Measurements from ENCODE around the gene ACAN. TPM values are rescaled to one million over a fixed set of nuclear protein-coding genes. Genes with fewer than 3 reads are reported as not detected.

ACAN gene
- total and polyA plus RNA-seq, 3 experiments from 2014 or later, result not detected

- no peak for DNase-seq
- Mint-ChIP-seq H3K36me3 (no peaks in the 10 kb centered on the region), H3K9me3 (no peaks in the 10 kb centered on the region), H3K27ac (no peak overlapping the region), H3K4me1 (peaks cover 3 to 8% (median 5%) of the 10 kb centered on the region in 3 donors), H3K4me3 (no peak overlapping the region), H3K27me3 (peaks cover 0 to 9% of the 10 kb centered on the region in 2 donors)
- ChIA-PET CTCF (no interaction called here), POLR2A (no interaction called here)
- no peaks in the 10 kb centered on the region for H3K27me3 ChIP-seq (ENCODE audit: insufficient read depth, low read length, poor library complexity, severe bottlenecking)
- H3K27ac ChIP-seq (ENCODE audit: low read depth, low read length), result no peak overlapping the region
- H3K9me3 ChIP-seq (ENCODE audit: low read length), result no peaks in the 10 kb centered on the region
- no peaks in the 10 kb centered on the region for H3K36me3 ChIP-seq (ENCODE audit: insufficient read depth, low read length)
- H3K4me3 ChIP-seq (ENCODE audit: low read length), result no peak overlapping the region
- no peaks in the 10 kb centered on the region for H3K4me1 ChIP-seq (ENCODE audit: insufficient read depth, low read length)
Measured at GRCh38 chr15:88838667-88839066, 35.4 kb downstream of the ACAN start.

- Mint-ChIP-seq H3K27me3 (peaks cover 0 to 9% of the 10 kb centered on the region in 2 donors), H3K4me1 (peaks cover 3 to 7% (median 4%) of the 10 kb centered on the region in 3 donors), H3K9me3 (no peaks in the 10 kb centered on the region), H3K4me3 (no peak overlapping the region), H3K36me3 (no peaks in the 10 kb centered on the region), H3K27ac (no peak overlapping the region)
- Histone ChIP-seq H3K36me3 (ENCODE audit: insufficient read depth, low read length) (no peaks in the 10 kb centered on the region), H3K4me3 (ENCODE audit: low read length) (no peak overlapping the region), H3K27me3 (ENCODE audit: insufficient read depth, low read length, poor library complexity, severe bottlenecking) (no peaks in the 10 kb centered on the region), H3K27ac (ENCODE audit: low read depth, low read length) (no peak overlapping the region), H3K9me3 (ENCODE audit: low read length) (no peaks in the 10 kb centered on the region), H3K4me1 (ENCODE audit: insufficient read depth, low read length) (no peaks in the 10 kb centered on the region)
- POLR2A ChIA-PET, result no interaction called here
- DNase-seq, result no peak
- CTCF ChIA-PET, result no interaction called here
Measured at GRCh38 chr15:88839146-88839545, 35.9 kb downstream of the ACAN start.

- Histone ChIP-seq H3K27me3 (ENCODE audit: insufficient read depth, low read length, poor library complexity, severe bottlenecking) (no peaks in the 10 kb centered on the region), H3K9me3 (ENCODE audit: low read length) (no peaks in the 10 kb centered on the region), H3K4me1 (ENCODE audit: insufficient read depth, low read length) (no peaks in the 10 kb centered on the region), H3K36me3 (ENCODE audit: insufficient read depth, low read length) (no peaks in the 10 kb centered on the region), H3K4me3 (ENCODE audit: low read length) (no peak overlapping the region), H3K27ac (ENCODE audit: low read depth, low read length) (no peak overlapping the region)
- H3K36me3 Mint-ChIP-seq, result no peaks in the 10 kb centered on the region
- ChIA-PET POLR2A (no interaction called here), CTCF (no interaction called here)
- peaks cover 0 to under 1% (median 0%) of the 10 kb centered on the region in 3 donors for H3K4me1 Mint-ChIP-seq
- H3K4me3 Mint-ChIP-seq, result no peak overlapping the region
- H3K27ac Mint-ChIP-seq, result no peak overlapping the region
- H3K9me3 Mint-ChIP-seq, result no peaks in the 10 kb centered on the region
- no peak for DNase-seq
- H3K27me3 Mint-ChIP-seq, result peaks cover 2 to 9% of the 10 kb centered on the region in 2 donors
Measured at GRCh38 chr15:88839961-88840360, 36.7 kb downstream of the ACAN start.

- H3K27ac Mint-ChIP-seq, result no peak overlapping the region
- DNase-seq, result no peak
- no peak overlapping the region for H3K4me3 Mint-ChIP-seq
- H3K9me3 Mint-ChIP-seq, result no peaks in the 10 kb centered on the region
- H3K4me3 ChIP-seq (ENCODE audit: low read length), result no peak overlapping the region
- H3K27me3 Mint-ChIP-seq, result peaks cover 2 to 9% of the 10 kb centered on the region in 2 donors
- H3K27me3 ChIP-seq (ENCODE audit: insufficient read depth, low read length, poor library complexity, severe bottlenecking), result no peaks in the 10 kb centered on the region
- H3K36me3 Mint-ChIP-seq, result no peaks in the 10 kb centered on the region
- ChIA-PET POLR2A (no interaction called here), CTCF (no interaction called here)
- no peaks in the 10 kb centered on the region for H3K4me1 Mint-ChIP-seq
- H3K9me3 ChIP-seq (ENCODE audit: low read length), result no peaks in the 10 kb centered on the region
- no peaks in the 10 kb centered on the region for H3K36me3 ChIP-seq (ENCODE audit: insufficient read depth, low read length)
- no peak overlapping the region for H3K27ac ChIP-seq (ENCODE audit: low read depth, low read length)
- no peaks in the 10 kb centered on the region for H3K4me1 ChIP-seq (ENCODE audit: insufficient read depth, low read length)
Measured at GRCh38 chr15:88841236-88841635, 38.0 kb downstream of the ACAN start.

GRCh38 chr15:88842156-88842555 lies 38.9 kb downstream of the ACAN start:
- no peaks in the 10 kb centered on the region for H3K9me3 Mint-ChIP-seq
- H3K4me3 Mint-ChIP-seq, result no peak overlapping the region
- Histone ChIP-seq H3K36me3 (ENCODE audit: insufficient read depth, low read length) (no peaks in the 10 kb centered on the region), H3K4me1 (ENCODE audit: insufficient read depth, low read length) (no peaks in the 10 kb centered on the region), H3K27me3 (ENCODE audit: insufficient read depth, low read length, poor library complexity, severe bottlenecking) (no peaks in the 10 kb centered on the region), H3K9me3 (ENCODE audit: low read length) (no peaks in the 10 kb centered on the region), H3K4me3 (ENCODE audit: low read length) (no peak overlapping the region), H3K27ac (ENCODE audit: low read depth, low read length) (no peak overlapping the region)
- H3K4me1 Mint-ChIP-seq, result no peaks in the 10 kb centered on the region
- no peak overlapping the region for H3K27ac Mint-ChIP-seq
- POLR2A ChIA-PET, result no interaction called here
- DNase-seq, result no peak
- H3K27me3 Mint-ChIP-seq, result peaks cover 2 to 9% of the 10 kb centered on the region in 2 donors
- no peaks in the 10 kb centered on the region for H3K36me3 Mint-ChIP-seq
- CTCF ChIA-PET, result no interaction called here

GRCh38 chr15:88843334-88843733 lies 40.1 kb downstream of the ACAN start:
- H3K36me3 ChIP-seq (ENCODE audit: insufficient read depth, low read length), result no peaks in the 10 kb centered on the region
- CTCF ChIA-PET, result no interaction called here
- no peaks in the 10 kb centered on the region for H3K27me3 ChIP-seq (ENCODE audit: insufficient read depth, low read length, poor library complexity, severe bottlenecking)
- no peaks in the 10 kb centered on the region for H3K4me1 ChIP-seq (ENCODE audit: insufficient read depth, low read length)
- Mint-ChIP-seq H3K36me3 (no peaks in the 10 kb centered on the region), H3K4me1 (no peaks in the 10 kb centered on the region), H3K27ac (no peak overlapping the region), H3K27me3 (peaks cover 4 to 14% of the 10 kb centered on the region in 2 donors), H3K4me3 (no peak overlapping the region), H3K9me3 (no peaks in the 10 kb centered on the region)
- no peak for DNase-seq
- H3K9me3 ChIP-seq (ENCODE audit: low read length), result no peaks in the 10 kb centered on the region
- no peak overlapping the region for H3K27ac ChIP-seq (ENCODE audit: low read depth, low read length)
- no peak overlapping the region for H3K4me3 ChIP-seq (ENCODE audit: low read length)
- POLR2A ChIA-PET, result no interaction called here

- H3K9me3 ChIP-seq (ENCODE audit: low read length), result no peaks in the 10 kb centered on the region
- Mint-ChIP-seq H3K36me3 (no peaks in the 10 kb centered on the region), H3K4me3 (no peak overlapping the region), H3K4me1 (no peaks in the 10 kb centered on the region), H3K27ac (no peak overlapping the region), H3K9me3 (no peaks in the 10 kb centered on the region), H3K27me3 (peaks cover 4 to 19% of the 10 kb centered on the region in 2 donors)
- H3K4me3 ChIP-seq (ENCODE audit: low read length), result no peak overlapping the region
- H3K27ac ChIP-seq (ENCODE audit: low read depth, low read length), result no peak overlapping the region
- POLR2A ChIA-PET, result no interaction called here
- H3K36me3 ChIP-seq (ENCODE audit: insufficient read depth, low read length), result no peaks in the 10 kb centered on the region
- CTCF ChIA-PET, result no interaction called here
- H3K4me1 ChIP-seq (ENCODE audit: insufficient read depth, low read length), result no peaks in the 10 kb centered on the region
- DNase-seq, result no peak
- H3K27me3 ChIP-seq (ENCODE audit: insufficient read depth, low read length, poor library complexity, severe bottlenecking), result no peaks in the 10 kb centered on the region
Measured at GRCh38 chr15:88844749-88845386, 41.6 kb downstream of the ACAN start.

GRCh38 chr15:88845616-88846015 lies 42.4 kb downstream of the ACAN start:
- Histone ChIP-seq H3K4me3 (ENCODE audit: low read length) (no peak overlapping the region), H3K4me1 (ENCODE audit: insufficient read depth, low read length) (no peaks in the 10 kb centered on the region), H3K36me3 (ENCODE audit: insufficient read depth, low read length) (no peaks in the 10 kb centered on the region), H3K27me3 (ENCODE audit: insufficient read depth, low read length, poor library complexity, severe bottlenecking) (no peaks in the 10 kb centered on the region), H3K27ac (ENCODE audit: low read depth, low read length) (no peak overlapping the region), H3K9me3 (ENCODE audit: low read length) (no peaks in the 10 kb centered on the region)
- ChIA-PET CTCF (no interaction called here), POLR2A (no interaction called here)
- DNase-seq, result no peak
- H3K27ac Mint-ChIP-seq, result no peak overlapping the region
- H3K36me3 Mint-ChIP-seq, result no peaks in the 10 kb centered on the region
- peaks cover 4 to 19% of the 10 kb centered on the region in 2 donors for H3K27me3 Mint-ChIP-seq
- no peaks in the 10 kb centered on the region for H3K4me1 Mint-ChIP-seq
- H3K9me3 Mint-ChIP-seq, result no peaks in the 10 kb centered on the region
- no peak overlapping the region for H3K4me3 Mint-ChIP-seq

- H3K27ac ChIP-seq (ENCODE audit: low read depth, low read length), result no peak overlapping the region
- peaks cover 10 to 30% of the 10 kb centered on the region in 2 donors for H3K27me3 Mint-ChIP-seq
- no peaks in the 10 kb centered on the region for H3K27me3 ChIP-seq (ENCODE audit: insufficient read depth, low read length, poor library complexity, severe bottlenecking)
- H3K9me3 ChIP-seq (ENCODE audit: low read length), result no peaks in the 10 kb centered on the region
- no peak overlapping the region for H3K4me3 Mint-ChIP-seq
- H3K36me3 ChIP-seq (ENCODE audit: insufficient read depth, low read length), result no peaks in the 10 kb centered on the region
- H3K4me3 ChIP-seq (ENCODE audit: low read length), result no peak overlapping the region
- H3K9me3 Mint-ChIP-seq, result peaks cover 0 to 2% (median under 1%) of the 10 kb centered on the region in 5 donors
- no peaks in the 10 kb centered on the region for H3K4me1 ChIP-seq (ENCODE audit: insufficient read depth, low read length)
- no peak overlapping the region for H3K27ac Mint-ChIP-seq
- H3K36me3 Mint-ChIP-seq, result peaks cover 0 to under 1% (median 0%) of the 10 kb centered on the region in 3 donors
- ChIA-PET POLR2A (no interaction called here), CTCF (no interaction called here)
- no peak for DNase-seq
- no peaks in the 10 kb centered on the region for H3K4me1 Mint-ChIP-seq
Measured at GRCh38 chr15:88847144-88847543, 43.9 kb downstream of the ACAN start.
